IMR-90 (cell line): ENCODE data around the gene MAN1C1. TPM values are rescaled to one million over a fixed set of nuclear protein-coding genes. Genes with fewer than 3 reads are reported as not detected.

ENCODE experiments used
- ATAC-seq: fragments of 200-7000 bp; cut with Tn5 transposase; 2 replicates; pipeline ENCODE4 v1.9.1; 2020; ENCODE audit warnings: low read depth, mild to moderate bottlenecking, moderate library complexity
- BruUV-seq: library from RNA; stranded (reverse); fragments of 400-500 nt; replicated peaks from 2 replicates; lab custom pipeline; 2021; lab: Mats Ljungman, UMichigan
- CTCF ChIA-PET: fragments of 300-600 bp; formaldehyde crosslinking; extraction: SDS; loops from one replicate; lab custom pipeline; 2021; ENCODE audit warnings: antibody characterized with exemption; lab: Yijun Ruan, JAX
- POLR2A ChIA-PET: fragments of 300-600 bp; sonication (Branson Sonifier 250); formaldehyde crosslinking; loops from one replicate; lab custom pipeline; 2022; ENCODE audit warnings: antibody characterized with exemption; ENCODE audit not compliant: unreplicated experiment; lab: Charles Lee
- DNase-seq: peaks from one replicate; pipeline ENCODE4 v3.0.0; 2013
- H2AFZ ChIP-seq: replicated peaks from 2 replicates; pipeline ENCODE3; 2013; ENCODE audit warnings: low read length, mild to moderate bottlenecking; ENCODE audit not compliant: poor library complexity
- H2AK5ac ChIP-seq: 2 replicates; pipeline ENCODE4 v1.6.1; 2013; ENCODE audit warnings: low read depth, low read length, inconsistent platforms
- H2AK9ac ChIP-seq: replicated peaks from 2 replicates; pipeline ENCODE3; 2013; ENCODE audit warnings: mild to moderate bottlenecking, low read depth, low read length, moderate library complexity; ENCODE audit not compliant: poor library complexity
- H2BK120ac ChIP-seq: 2 replicates; pipeline ENCODE4 v1.6.1; 2013; ENCODE audit warnings: low read depth, low read length, inconsistent platforms
- H2BK15ac ChIP-seq: 3 replicates; pipeline ENCODE4 v1.6.1; 2013; ENCODE audit warnings: low read depth, low read length, inconsistent platforms
- H2BK20ac ChIP-seq: 2 replicates; pipeline ENCODE4 v1.6.1; 2013; ENCODE audit warnings: low read depth, mild to moderate bottlenecking, inconsistent platforms, low read length, moderate library complexity
- H2BK5ac ChIP-seq: 2 replicates; pipeline ENCODE4 v1.6.1; 2013; ENCODE audit warnings: mild to moderate bottlenecking, low read depth, low read length, inconsistent platforms; ENCODE audit not compliant: poor library complexity, severe bottlenecking
- H3K14ac ChIP-seq: replicated peaks from 2 replicates; pipeline ENCODE4 v1.6.1; 2013; ENCODE audit warnings: low read depth, low read length, inconsistent platforms
- H3K18ac ChIP-seq: 2 replicates; pipeline ENCODE4 v1.6.1; 2013; ENCODE audit warnings: low read depth, low read length, control low read depth
- H3K23ac ChIP-seq: 2 replicates; pipeline ENCODE4 v1.6.1; 2013; ENCODE audit warnings: low read depth, low read length, inconsistent platforms
- H3K27ac ChIP-seq: 2 replicates; pipeline ENCODE4 v1.5.1; 2013; ENCODE audit warnings: mild to moderate bottlenecking, control low read depth, low read length; ENCODE audit not compliant: insufficient read depth
- H3K27me3 ChIP-seq: 2 replicates; pipeline ENCODE4 v1.6.1; 2013; ENCODE audit warnings: low read length; ENCODE audit not compliant: control insufficient read depth, insufficient read depth
- H3K36me3 ChIP-seq: 2 replicates; pipeline ENCODE4 v1.6.1; 2013; ENCODE audit warnings: low read length, mixed read lengths; ENCODE audit not compliant: control insufficient read depth, insufficient read depth
- H3K4ac ChIP-seq: 2 replicates; pipeline ENCODE4 v1.6.1; 2013; ENCODE audit warnings: low read depth, low read length, inconsistent platforms
- H3K4me1 ChIP-seq: 2 replicates; pipeline ENCODE4 v1.6.1; 2013; ENCODE audit warnings: low read length, mixed read lengths; ENCODE audit not compliant: control insufficient read depth, insufficient read depth
- H3K4me2 ChIP-seq: 2 replicates; pipeline ENCODE4 v1.6.1; 2013; ENCODE audit warnings: low read depth, mild to moderate bottlenecking, control low read depth, low read length, moderate library complexity
- H3K4me3 ChIP-seq: 2 replicates; pipeline ENCODE4 v1.5.1; 2013; ENCODE audit warnings: low read depth, mild to moderate bottlenecking, control low read depth, low read length, moderate library complexity; ENCODE audit not compliant: insufficient read depth
- H3K56ac ChIP-seq: 2 replicates; pipeline ENCODE4 v1.6.1; 2013; ENCODE audit warnings: low read length, inconsistent platforms; ENCODE audit not compliant: insufficient read depth; ENCODE audit errors: extremely low read depth
- H3K79me1 ChIP-seq, 2 experiments: 2 replicates each; pipeline ENCODE4 v1.6.1; 2013; ENCODE audit warnings: low read length in 2 of 2, inconsistent platforms in 1 of 2, low read depth in 1 of 2
- H3K9ac ChIP-seq: 2 replicates; pipeline ENCODE4 v1.6.1; 2013; ENCODE audit warnings: low read depth, low read length, control low read depth
- H3K9me1 ChIP-seq: 2 replicates; pipeline ENCODE4 v1.6.1; 2013; ENCODE audit warnings: low read length, inconsistent platforms; ENCODE audit not compliant: insufficient read depth
- H3K9me3 ChIP-seq: 2 replicates; pipeline ENCODE4 v1.6.1; 2013; ENCODE audit warnings: low read length; ENCODE audit not compliant: control insufficient read depth, insufficient read depth
- H4K20me1 ChIP-seq: 2 replicates; pipeline ENCODE4 v1.6.1; 2013; ENCODE audit warnings: low read length, inconsistent platforms; ENCODE audit not compliant: insufficient read depth
- H4K5ac ChIP-seq: 2 replicates; pipeline ENCODE4 v1.6.1; 2013; ENCODE audit warnings: mild to moderate bottlenecking, low read depth, low read length, control low read depth
- H4K8ac ChIP-seq, 2 experiments: 2 replicates each; pipeline ENCODE4 v1.6.1; 2013; ENCODE audit warnings: low read depth in 2 of 2, low read length in 2 of 2, control low read depth in 1 of 2, inconsistent platforms in 1 of 2
- H4K91ac ChIP-seq: 2 replicates; pipeline ENCODE4 v1.6.1; 2013; ENCODE audit warnings: low read depth, low read length, inconsistent platforms; ENCODE audit not compliant: insufficient read depth
- BHLHE40 ChIP-seq: fragments of 150-350 bp; IDR thresholded peaks from 2 replicates; pipeline ENCODE4 v1.6.1; 2016; ENCODE audit warnings: mild to moderate bottlenecking, low read depth, low read length
- CEBPB ChIP-seq: IDR thresholded peaks from 2 replicates; pipeline ENCODE4 v1.6.1; 2012; ENCODE audit warnings: low read depth, low read length, improper control_type of control experiment
- CHD1 ChIP-seq: IDR thresholded peaks from 2 replicates; pipeline ENCODE4 v1.6.1; 2012; ENCODE audit warnings: low read depth, low read length, improper control_type of control experiment
- CTCF ChIP-seq: conservative IDR thresholded peaks from 2 replicates; pipeline ENCODE4 v1.5.1; 2012; ENCODE audit warnings: mild to moderate bottlenecking, low read depth, low read length, improper control_type of control experiment
- FOS ChIP-seq: fragments of 150-350 bp; IDR thresholded peaks from 2 replicates; pipeline ENCODE4 v1.6.1; 2016; ENCODE audit warnings: low read depth, low read length
- MAFK ChIP-seq: IDR thresholded peaks from 2 replicates; pipeline ENCODE4 v1.6.1; 2012; ENCODE audit warnings: low read depth, low read length, improper control_type of control experiment
- MAZ ChIP-seq: IDR thresholded peaks from 2 replicates; pipeline ENCODE4 v1.6.1; 2012; ENCODE audit warnings: low read depth, mild to moderate bottlenecking, low read length, improper control_type of control experiment, moderate library complexity, borderline replicate concordance
- MXI1 ChIP-seq: IDR thresholded peaks from 2 replicates; pipeline ENCODE4 v1.6.1; 2012; ENCODE audit warnings: low read depth, mild to moderate bottlenecking, low read length, moderate library complexity, borderline replicate concordance
- NFE2L2 ChIP-seq: fragments of 150-350 bp; IDR thresholded peaks from 2 replicates; pipeline ENCODE4 v1.6.1; 2016; ENCODE audit warnings: low read depth, mild to moderate bottlenecking, low read length
- RAD21 ChIP-seq: IDR thresholded peaks from 2 replicates; pipeline ENCODE4 v1.6.1; 2012; ENCODE audit warnings: low read length, improper control_type of control experiment
- RCOR1 ChIP-seq: IDR thresholded peaks from 2 replicates; pipeline ENCODE4 v1.6.1; 2012; ENCODE audit warnings: mild to moderate bottlenecking, low read length, improper control_type of control experiment; ENCODE audit not compliant: insufficient replicate concordance
- RFX5 ChIP-seq: IDR thresholded peaks from 2 replicates; pipeline ENCODE4 v1.8.0; 2012; ENCODE audit warnings: low read depth, mild to moderate bottlenecking, low read length, moderate library complexity
- SMC3 ChIP-seq: fragments of 150-350 bp; IDR thresholded peaks from 2 replicates; pipeline ENCODE4 v1.6.1; 2016; ENCODE audit warnings: low read depth, mild to moderate bottlenecking, antibody characterized with exemption, low read length, moderate library complexity
- USF2 ChIP-seq: fragments of 150-350 bp; IDR thresholded peaks from 2 replicates; pipeline ENCODE4 v1.6.1; 2017; ENCODE audit warnings: mild to moderate bottlenecking, antibody characterized with exemption, low read length, low read depth
- WGBS, 2 experiments: methylation state at CpG; one replicate each; pipeline versions ENCODE4 v1.1.5 to v1.1.7; 2013; ENCODE audit warnings: missing lambda C conversion rate in 2 of 2; ENCODE audit not compliant: insufficient read length in 1 of 2; ENCODE audit errors: extremely low coverage in 2 of 2; 5-methylcytosine and 5-hydroxymethylcytosine counted together
- dilution Hi-C: fragments of 300-500 bp; cut with HindIII; formaldehyde crosslinking; loops from one replicate; pipeline ENCODE4 v1.14.3; 2018; ENCODE audit warnings: low sequenced_read_pairs; ENCODE audit not compliant: unreplicated experiment
- in situ Hi-C: fragments of 300-500 bp; cut with MboI; formaldehyde crosslinking; loops from 3 replicates; pipeline ENCODE4 v1.14.3; 2019; ENCODE audit warnings: low sequenced_read_pairs, inconsistent platforms, mixed read lengths
- intact Hi-C: fragments of 100-400 bp; cut with micrococcal nuclease; formaldehyde crosslinking; loops from 2 replicates; pipeline ENCODE4 v1.10.0; 2022
- polyA plus RNA-seq, 3 experiments: library from polyadenylated mRNA; depleted of rRNA; stranded (reverse); fragments of >200 nt; gene quantifications; 2 replicates each; pipeline ENCODE4 v1.2.3, GENCODE V29; 2012; ENCODE audit warnings: low replicate concordance in 1 of 3
- total RNA-seq: library from RNA; depleted of rRNA; stranded (reverse); fragments of >200 nt; gene quantifications from 2 replicates; pipeline ENCODE4 v1.2.3, GENCODE V29; 2012
- TF ChIP-seq, protein P1 (sequence below): fragments of 150-350 bp; IDR thresholded peaks from 2 replicates; pipeline ENCODE4 v1.6.1; 2016; ENCODE audit warnings: low read depth, mild to moderate bottlenecking, low read length, moderate library complexity, borderline replicate concordance

Gene MAN1C1
- total and polyA plus RNA-seq, 2 of the 4 experiments (the other 2 are of a cell fraction) = 3.2 to 11.3 TPM

- intact Hi-C loops = no loop called here
Measured at GRCh38 chr1:25703671-25704266, 87.2 kb downstream of the MAN1C1 start.

More at GRCh38 chr1:25703671-25704266, 87.2 kb downstream of the MAN1C1 start:
- Histone ChIP-seq H4K8ac (no peak overlapping the region), H3K36me3 (no peaks in the 10 kb centered on the region), H3K4ac (peak overlapping the region; percentile 57), H3K4me3 (no peak overlapping the region), H4K91ac (peak overlapping the region; percentile 59), H3K79me1 (peaks cover 0 to 37% of the 10 kb centered on the region in 2 experiments; a peak in 2 of 4 replicates), H3K4me1 (peaks cover 46% of the 10 kb centered on the region), H2AFZ (peak overlapping the region; percentile 7), H3K18ac (no peak overlapping the region), H3K23ac (peak overlapping the region; percentile 11; the same call in 1 of the 2 replicates), H4K5ac (no peak overlapping the region), H3K27ac (no peak overlapping the region), H4K20me1 (no peaks in the 10 kb centered on the region), H2AK9ac (no peak overlapping the region), H2AK5ac (peak overlapping the region; percentile 72), H3K14ac (0 out of 2 replicates have a peak overlapping the region, but pooled peaks have one; percentile 18), H2BK20ac (peak overlapping the region; percentile 54; the same call in 1 of the 2 replicates), H3K4me2 (no peak overlapping the region), H2BK5ac (no peak overlapping the region), H3K9me1 (peaks cover 31% of the 10 kb centered on the region), H2BK15ac (peak overlapping the region; percentile 78; the same call in 1 of the 3 replicates), H3K9me3 (no peaks in the 10 kb centered on the region), H3K56ac (no peak overlapping the region), H3K27me3 (no peaks in the 10 kb centered on the region), H2BK120ac (peak overlapping the region; percentile 29; the same call in 1 of the 2 replicates), H3K9ac (no peak overlapping the region)
- no peak for TF ChIP-seq FOS
- TF ChIP-seq, protein P1, sequence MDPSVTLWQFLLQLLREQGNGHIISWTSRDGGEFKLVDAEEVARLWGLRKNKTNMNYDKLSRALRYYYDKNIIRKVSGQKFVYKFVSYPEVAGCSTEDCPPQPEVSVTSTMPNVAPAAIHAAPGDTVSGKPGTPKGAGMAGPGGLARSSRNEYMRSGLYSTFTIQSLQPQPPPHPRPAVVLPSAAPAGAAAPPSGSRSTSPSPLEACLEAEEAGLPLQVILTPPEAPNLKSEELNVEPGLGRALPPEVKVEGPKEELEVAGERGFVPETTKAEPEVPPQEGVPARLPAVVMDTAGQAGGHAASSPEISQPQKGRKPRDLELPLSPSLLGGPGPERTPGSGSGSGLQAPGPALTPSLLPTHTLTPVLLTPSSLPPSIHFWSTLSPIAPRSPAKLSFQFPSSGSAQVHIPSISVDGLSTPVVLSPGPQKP = no peak
- no peak for TF ChIP-seq NFE2L2
- TF ChIP-seq USF2 = no peak
- no peak for TF ChIP-seq BHLHE40
- TF ChIP-seq SMC3 = no peak
- no peak for TF ChIP-seq RAD21
- TF ChIP-seq RCOR1 = no peak
- TF ChIP-seq CHD1 = no peak
- no peak for TF ChIP-seq MAZ
- no peak for TF ChIP-seq MAFK
- no peak for TF ChIP-seq CTCF
- TF ChIP-seq MXI1 = no peak
- TF ChIP-seq CEBPB = no peak
- no peak for TF ChIP-seq RFX5
- no TSS peak for BruUV-seq
- no peak for DNase-seq
- ChIA-PET POLR2A (no interaction called here), CTCF (no interaction called here)
- dilution Hi-C loops = no loop called here
- in situ Hi-C loops = no loop called here
- no peak for ATAC-seq
- WGBS, 2 experiments = 92% methylated on average over 2 of the region's 6 CpGs; no CpG with 5 or more reads in 1 of the 2 experiments
